Measurements from ENCODE around the gene PPM1M.
"Not testable (repeated sequence)": the region's sequence is repeated elsewhere in the genome, so short reads cannot be mapped to it uniquely, and the experiment has no call there.

Gene PPM1M

DNA sequence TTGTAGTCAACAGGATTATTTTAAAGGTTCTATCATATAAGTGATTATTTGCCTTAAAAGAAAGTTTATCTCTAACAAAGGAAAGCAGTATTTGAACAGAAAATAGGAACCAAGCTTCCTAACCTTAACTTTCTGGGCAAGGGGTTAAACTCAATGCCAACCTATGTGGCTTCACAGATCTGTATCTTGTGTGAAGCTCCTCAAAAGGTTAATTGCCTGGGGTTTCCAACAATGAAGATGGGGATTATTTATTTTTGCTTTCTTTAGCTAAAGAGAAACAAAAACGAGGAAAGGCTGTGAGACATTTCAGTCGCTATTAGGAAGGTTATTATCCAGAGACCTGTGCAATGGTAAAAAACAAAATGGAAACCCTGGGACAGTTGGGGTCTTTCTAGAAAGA lies 34.0 kb downstream of the PPM1M start:
- DNase-seq: no peak

DNA sequence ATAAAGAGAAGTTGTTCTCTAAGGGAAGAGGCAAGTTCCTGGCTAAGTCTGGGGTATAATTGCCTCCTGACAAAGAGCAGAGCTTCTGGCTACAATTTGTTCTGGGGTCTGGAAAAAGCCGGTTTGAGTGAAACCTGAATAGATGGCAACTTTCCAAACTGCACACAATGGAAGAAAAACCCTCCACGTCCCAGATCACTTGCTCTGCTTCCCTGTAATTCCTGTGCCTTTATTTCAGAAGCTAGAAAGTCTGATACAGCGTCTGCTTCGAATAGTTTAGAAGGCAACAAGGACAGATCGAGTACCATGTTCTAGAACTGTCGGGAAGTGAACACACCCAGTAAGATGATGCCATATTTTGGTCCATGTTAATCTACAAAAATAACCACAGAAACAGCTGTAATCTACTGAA lies 34.5 kb downstream of the PPM1M start:
- no peak for DNase-seq

DNA sequence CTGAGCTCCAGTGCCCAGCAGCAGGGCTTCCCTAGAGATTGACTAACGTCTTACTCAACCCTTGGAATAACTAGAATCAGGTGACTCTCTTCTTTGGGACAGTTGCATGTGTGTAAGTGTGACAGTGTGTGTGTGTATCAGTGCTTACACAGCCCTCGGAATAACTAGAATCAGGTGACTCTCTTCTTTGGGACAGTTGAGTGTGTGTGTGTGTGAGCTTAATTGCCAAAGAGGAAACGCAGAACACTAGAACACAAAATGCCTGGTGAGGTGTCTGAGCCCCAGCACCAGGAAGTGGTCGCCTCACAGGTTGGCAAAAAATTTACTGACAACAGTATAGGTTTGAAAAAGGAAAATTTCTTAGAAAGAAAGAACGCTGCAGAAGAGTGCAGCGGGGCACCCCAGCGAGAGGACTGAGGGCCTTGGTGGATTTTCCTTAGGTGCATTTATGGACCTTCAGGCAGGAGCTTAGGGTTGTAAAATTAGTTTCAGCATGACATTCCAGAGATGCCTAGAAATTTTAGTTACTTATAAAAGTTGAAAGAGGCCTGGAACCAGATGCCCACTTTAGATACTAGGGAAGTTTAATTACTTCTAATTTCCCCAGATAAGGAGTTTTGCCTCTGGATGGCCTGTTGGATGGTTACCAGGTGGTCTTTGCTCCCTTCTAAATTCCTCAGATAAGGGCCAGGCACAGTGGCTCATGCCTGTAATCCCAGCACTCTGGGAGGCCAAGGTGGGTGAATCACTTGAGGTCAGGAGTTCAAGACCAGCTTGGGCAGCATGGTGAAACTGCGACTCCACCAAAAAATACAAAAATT lies 36.6 kb downstream of the PPM1M start:
- no peak for DNase-seq

DNA sequence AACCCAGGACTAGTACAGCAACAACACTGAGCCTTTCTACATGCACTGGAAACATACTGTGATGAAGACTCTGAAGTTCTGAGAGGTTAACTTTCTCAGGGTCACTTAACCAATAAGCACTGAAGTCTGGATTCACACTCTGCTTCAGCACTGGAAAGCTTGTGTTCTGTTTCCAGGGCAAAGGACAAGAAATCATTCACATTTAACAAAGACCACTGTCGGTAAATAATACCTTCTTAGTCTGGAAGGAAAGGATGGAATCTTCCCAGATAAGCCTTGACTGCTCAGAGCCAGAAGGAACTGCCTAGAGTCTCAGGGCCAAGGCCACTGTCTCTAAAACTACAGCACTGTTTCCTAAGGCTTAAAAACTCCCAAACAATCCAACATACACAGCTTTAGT lies 37.7 kb downstream of the PPM1M start:
- DNase-seq: no peak

DNA sequence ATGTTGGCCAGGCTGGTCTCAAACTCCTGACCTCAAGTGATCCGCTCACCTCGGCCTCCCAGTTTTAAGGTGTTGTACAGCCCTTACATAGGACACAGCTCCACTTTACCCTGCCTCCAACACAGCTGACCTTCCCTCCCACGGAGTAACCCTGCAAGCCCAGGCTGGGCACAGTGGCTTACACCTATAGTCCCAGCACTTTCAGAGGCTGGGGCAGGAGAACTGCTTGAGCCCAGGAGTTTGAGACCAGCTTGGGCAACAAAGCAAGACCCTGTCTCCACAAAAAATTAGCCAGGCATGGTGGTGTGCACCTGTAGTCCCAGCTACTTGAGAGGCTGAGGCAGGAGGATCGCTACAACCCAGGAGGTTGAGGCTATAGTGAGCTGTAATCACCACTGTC lies 38.5 kb downstream of the PPM1M start:
- not testable (repeated sequence) for DNase-seq

DNA sequence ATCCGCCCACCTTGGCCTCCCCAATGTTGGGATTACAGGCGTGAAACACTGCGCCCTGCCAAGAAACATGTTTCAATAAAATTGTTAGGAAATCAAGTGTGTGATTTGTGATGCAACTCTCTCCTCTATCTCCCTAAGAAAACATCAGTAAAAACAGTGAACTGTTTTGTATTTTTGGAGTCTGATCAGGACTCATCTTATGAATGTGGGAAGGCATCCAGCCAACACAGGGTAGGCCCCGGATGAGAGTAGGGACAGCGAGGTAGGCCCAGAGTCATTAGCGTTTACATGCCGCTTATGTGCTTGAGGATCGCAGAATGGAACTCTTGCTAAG lies 41.2 kb downstream of the PPM1M start:
- no peak for DNase-seq

DNA sequence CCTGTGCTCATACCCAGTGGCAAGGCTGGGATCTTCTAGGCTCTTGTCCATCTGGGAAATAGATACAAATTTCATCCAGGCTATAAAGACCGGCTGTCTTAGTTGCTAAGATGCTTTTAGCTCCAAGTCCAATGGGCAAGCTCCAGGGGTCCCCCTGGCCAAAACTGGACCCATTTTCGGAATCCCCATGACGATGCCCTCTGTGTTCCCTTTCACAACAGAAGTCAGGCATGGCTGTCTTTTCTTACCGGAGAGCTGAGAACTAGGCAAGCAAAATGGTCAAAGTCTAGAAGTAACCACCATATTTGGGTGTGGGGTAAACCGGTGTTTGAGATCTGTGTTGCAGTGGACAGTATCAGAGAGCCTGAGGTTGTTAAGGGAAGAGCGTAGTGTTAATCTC lies 43.1 kb downstream of the PPM1M start:
- no peak for DNase-seq

DNA sequence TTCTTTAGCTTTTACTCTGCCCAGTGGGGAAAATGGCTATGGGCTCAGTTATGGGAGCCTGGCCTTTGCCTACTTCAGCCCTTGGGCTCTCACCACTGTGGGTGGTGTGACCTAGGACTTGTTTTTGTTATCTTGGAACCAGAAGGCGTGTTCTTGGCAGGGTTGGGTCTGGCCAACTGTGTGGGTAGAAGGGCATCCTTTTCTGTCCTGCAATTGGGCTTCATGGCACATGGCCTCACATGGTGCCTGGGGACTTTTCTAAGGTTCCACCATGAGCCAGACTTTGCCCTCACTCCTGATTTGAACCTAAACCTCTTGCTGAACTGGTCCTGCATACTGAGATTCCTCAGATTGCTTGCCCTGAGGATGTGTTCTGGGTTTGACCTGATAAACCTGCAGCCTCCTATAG lies 43.8 kb downstream of the PPM1M start:
- DNase-seq: no peak

DNA sequence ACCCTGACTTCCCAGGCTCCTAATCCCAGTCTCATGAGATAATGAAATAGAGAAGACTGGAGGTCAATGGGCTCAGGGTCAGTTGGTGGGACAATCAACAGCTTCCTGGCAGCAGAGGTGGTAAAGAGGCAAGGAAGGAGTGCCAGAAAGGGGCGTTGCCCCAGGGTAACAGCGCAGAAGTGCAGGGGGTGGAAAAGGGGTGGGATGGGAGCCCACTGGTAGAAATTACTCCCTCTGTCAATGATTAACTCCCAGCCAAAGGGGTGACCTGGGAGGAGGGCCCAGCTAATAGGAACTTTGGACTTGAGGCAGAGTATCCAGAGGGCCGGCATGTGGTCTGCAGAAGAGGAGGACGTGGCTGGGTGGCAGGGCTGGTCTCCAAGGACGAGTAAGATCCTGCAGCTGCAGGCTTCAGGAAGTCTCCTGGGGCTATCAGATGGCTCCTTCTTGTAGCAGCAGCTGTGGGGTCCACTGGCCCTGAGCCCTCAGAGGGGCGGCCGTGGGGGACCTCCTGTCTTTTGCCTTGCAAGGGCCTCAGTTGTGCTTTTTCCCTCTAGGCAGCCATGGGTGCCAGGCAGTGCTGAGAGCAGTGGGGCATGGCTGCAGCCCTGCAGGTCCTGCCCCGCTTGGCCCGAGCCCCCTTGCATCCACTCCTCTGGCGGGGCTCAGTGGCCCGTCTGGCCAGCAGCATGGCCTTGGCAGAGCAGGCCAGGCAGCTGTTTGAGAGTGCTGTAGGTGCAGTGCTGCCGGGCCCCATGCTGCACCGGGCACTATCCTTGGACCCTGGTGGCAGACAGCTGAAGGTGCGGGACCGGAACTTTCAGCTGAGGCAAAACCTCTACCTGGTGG lies 44.4 kb downstream of the PPM1M start:
- DNase-seq: no peak

DNA sequence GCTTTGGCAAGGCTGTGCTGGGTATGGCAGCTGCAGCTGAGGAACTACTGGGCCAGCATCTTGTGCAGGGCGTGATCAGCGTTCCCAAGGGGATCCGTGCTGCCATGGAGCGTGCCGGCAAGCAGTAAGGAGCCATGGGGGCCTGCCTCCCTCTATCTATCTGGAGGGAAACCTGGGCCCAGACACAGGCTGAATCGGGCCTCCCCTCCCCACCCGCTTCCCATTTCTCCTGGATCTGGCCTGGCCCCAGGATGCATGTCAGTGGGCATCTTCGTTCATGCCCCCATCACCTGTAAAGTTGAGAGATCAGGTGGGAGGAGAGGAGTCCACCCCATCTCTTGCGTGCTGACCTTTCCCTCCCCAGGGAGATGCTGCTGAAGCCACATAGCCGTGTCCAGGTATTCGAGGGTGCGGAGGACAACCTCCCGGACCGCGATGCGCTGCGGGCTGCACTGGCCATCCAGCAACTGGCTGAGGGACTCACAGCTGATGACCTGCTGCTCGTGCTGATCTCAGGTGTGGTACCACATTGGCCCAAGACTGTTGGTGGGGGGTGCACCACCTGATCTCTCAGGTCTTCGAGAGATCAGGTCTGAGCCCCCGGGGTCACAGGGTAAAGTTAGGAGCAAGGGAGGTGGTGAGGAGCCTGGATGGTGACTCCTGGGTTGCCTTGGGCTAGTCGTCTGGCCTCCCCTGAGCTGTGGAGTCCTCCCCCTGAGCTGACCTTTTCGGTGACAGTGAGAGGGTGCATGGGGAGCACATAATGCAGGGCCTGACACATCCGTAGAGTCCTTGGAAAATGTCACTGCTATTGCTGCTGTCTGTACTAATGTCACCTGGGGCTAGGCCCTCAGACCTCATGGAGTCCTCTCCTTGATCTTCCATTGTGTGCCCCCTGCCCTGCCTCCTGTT lies 45.3 kb downstream of the PPM1M start:
- no peak for DNase-seq

DNA sequence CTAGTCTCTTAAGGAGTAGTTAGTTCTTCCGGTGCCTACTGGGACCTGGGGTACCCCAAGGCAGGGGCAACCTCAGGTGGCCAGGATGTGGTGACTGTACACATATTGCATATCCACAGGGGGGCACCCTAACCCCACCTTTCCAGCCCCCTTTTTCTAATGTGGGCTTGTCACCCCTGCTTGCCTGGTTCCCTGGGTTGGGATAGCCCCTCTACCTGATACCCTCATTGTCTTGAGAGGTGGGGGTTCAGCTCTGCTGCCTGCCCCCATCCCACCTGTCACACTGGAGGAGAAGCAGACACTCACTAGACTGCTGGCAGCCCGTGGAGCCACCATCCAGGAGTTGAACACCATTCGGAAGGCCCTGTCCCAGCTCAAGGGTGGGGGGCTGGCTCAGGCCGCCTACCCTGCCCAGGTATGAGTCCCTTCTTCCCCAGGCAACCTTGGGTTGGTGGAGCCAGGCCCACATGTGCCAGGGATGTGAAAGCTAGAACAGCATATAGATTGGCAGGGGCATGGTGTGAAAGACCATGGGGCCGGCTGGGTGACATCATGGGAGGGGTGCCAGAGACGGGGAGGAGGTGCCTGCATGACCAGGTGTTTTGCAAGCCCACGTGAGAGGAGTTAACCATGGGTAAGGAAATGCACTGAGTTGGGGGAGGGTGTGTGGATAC lies 46.1 kb downstream of the PPM1M start:
- DNase-seq: no peak

DNA sequence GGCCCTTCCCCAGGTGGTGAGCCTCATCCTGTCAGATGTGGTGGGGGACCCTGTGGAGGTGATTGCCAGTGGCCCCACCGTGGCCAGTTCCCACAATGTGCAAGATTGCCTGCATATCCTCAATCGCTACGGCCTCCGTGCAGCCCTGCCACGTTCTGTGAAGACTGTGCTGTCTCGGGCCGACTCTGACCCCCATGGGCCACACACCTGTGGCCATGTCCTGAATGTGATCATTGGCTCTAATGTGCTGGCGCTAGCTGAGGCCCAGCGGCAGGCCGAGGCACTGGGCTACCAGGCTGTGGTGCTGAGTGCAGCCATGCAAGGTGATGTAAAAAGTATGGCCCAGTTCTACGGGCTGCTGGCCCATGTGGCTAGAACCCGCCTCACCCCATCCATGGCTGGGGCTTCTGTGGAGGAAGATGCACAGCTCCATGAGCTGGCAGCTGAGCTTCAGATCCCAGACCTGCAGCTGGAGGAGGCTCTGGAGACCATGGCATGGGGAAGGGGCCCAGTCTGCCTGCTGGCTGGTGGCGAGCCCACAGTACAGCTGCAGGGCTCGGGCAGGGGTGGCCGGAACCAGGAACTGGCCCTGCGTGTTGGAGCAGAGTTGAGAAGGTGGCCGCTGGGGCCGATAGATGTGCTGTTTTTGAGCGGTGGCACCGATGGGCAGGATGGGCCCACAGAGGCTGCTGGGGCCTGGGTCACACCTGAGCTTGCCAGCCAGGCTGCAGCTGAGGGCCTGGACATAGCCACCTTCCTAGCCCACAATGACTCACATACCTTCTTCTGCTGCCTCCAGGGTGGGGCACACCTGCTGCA lies 46.9 kb downstream of the PPM1M start:
- no peak for DNase-seq

DNA sequence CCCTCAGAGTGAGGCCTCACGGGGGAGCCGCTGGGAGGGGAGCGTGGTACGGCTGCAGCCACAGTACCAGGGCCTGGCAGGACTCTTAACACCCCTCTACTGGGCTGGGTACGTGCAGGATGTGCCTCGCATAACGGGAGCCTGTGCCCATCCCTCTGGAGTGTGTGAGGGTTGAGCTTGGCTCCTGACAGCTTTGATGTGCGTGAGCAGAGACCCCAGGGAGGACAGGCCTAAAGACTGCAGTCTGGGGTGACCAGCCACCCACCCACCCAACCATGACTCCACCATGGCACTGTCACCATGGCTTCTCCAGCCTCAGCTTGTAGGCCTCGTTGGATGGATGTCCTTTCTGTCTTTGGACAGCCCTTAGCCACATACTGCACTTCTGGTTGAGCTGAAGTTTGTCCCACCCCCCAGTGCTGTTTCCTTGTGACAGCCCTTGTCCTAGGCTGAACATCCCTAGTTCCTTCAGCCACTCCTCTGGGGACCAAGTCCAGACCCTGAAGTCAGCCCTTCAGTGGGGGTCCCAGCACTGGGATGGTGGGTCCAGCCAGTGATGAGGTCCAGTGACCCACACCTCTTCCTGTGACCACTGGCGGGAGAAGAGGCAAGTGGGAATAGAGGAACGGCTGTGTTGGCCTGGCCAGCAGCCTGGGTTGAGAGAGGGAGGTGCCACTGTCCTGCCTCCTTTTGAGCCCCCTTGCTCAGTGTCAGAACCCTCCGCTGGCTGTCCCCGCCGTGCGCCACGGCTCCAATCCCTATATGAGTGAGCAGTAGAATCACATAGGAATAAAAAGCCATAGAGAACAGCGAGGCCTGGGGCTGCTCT lies 48.1 kb downstream of the PPM1M start:
- DNase-seq: no peak

DNA sequence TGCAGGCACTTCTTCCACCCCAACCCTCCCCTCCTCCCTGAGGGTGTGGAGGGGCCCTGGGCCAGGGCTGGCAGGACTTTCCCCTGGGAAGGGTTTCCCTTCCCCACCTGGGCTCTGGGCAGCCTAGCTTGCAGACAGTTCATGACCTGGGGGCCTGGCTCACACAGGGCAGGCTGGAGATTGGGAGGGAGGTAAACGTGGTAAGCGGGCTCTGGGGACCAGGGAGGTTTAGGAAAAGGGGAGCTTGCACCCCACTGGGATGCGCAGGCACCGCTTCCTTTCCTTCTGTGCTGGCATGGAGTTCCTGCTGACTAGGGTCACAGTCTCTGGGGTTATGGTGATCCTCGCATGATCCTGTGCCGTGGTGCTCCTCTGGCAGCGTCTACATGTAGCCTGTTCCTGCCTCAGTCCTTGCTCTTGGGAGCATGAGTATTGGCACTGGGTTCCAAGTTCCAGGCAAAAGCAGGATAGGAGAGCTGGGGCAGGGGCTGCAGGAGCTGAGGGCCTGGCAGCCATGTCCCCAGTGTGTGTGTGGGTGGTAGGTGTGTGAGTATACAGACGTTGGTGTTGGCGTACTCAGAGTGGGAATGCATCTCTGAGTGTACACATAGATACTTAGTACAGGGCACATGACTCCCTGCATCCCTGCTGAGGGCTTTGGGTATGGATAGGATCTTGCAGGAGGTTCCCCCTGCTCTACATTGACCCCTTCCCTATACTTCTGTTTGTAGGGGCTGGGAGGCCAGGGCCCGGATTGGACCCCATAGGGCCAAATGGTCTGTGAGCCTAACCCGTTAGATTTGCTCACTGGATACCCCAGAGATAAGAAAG lies 49.0 kb downstream of the PPM1M start:
- no peak for DNase-seq

DNA sequence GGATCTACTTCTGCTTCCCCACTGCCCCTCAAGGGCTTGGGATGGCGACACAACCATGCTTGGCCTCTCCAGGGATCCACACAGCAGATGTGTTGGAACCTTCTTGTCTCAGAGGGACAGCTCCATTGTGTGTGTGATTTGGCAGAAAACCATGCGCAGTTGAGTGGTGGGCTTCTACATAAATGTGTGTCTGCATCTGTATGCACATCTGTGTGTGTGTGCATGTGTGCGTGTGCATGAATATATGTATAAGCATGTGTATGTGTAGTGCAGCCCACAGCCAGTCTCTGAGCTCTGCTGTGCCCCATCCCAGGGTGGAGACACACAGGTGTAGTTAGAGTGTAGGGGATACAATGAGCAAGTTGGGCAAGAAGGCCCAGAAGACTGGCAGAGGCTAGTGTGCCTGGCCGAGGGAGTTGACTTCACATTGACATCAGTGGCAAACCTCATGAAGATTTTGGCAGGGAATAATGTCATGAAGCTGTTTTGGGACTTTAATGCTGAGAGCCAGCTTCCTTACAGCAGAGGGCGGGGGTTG lies 50.2 kb downstream of the PPM1M start:
- no peak for DNase-seq

DNA sequence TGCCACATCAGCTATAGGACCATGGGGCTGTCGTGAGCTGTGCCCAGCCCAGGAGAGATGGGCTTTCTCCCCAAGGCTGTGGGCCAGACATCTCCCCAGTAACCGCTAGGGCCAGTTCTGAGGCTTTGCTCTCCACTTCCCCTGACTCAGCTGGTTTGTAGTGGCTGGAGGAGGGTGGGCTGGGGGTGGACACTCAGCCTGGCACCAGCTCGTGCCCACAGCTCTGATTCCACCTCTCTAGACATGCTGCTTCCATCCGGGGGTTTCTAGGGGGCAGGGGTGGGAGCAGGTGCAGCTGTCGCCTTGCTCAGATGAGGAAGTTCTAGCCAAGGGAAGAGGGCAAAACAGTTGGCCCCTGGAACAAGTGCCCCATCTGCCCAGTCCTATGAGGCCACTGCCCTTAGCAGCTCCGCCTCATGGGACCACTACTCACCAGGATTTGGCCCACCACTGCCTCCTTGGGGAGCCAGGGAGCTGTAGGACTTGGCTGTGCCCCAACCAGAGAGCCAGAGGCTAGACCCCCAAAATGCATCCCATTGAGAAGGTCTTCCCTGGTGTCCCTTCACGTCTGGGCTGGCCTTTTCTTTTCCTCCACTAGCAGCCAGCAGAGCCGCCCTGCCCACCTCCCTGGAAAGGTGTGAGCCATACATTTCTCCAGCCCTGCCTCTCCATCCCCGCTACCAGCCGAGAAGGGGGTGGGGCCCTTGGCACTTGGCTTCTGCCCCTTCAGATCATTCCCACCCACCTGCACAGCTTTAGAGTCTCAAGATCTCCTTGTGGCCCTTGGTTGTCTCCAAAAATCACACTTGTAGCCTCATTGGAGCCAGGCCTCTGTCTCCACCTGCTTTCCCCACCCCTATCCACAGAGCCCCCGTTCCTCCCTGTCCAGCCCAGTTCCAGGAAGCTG lies 51.9 kb downstream of the PPM1M start:
- no peak for DNase-seq

DNA sequence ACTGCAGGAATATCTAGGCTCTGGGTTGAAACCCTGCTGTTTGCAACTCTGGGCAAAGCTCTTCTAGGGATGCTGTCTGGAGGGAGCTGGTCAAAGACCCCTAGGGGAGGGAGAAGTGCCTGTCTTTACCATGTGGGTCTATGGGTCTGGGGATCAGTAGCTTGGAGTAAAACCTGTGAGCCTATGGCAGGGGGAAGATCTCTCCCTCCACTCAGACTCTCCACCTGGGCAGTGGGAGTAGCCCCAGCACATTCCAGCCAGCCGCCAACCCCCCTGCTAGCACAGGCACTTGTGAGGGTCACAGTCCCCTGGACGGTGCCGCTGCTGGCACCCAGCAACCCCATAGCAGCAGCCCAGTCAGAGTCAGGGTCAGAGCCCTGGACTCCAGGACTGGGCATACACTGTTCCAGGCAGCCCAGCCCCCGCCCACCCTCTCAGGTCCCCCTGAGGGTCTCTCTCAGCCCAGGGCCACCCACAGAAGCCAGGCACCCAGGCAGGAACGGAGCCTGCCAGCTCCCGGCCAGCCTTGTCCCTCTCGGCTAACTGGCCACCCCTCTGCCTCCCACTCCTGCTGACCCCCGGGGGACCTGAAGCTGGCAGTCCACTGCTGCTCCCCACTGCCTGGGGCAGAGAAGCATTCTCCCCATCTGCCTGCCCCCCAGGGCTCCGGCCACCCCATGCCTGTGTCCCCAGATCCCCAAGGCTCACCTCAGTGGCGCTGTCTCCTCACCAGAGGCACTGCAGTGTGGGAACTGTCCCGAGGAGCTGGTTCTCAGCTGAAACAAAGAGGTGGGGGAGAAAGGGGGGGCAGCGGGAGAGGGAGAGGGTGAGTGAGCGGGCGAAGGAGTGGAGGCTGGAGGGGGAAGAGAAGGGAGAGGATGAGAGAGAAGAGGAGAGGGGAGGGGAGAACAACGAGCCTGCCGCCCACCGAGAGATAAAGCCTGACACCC lies 52.9 kb downstream of the PPM1M start:
- DNase-seq: no peak
